ENCODE data around the gene SETD1A. TPM values are rescaled to one million over a fixed set of nuclear protein-coding genes. Genes with fewer than 3 reads are reported as not detected.

Gene SETD1A
- total RNA-seq, result 5.2 and 6.2 TPM in 2 replicates

DNA sequence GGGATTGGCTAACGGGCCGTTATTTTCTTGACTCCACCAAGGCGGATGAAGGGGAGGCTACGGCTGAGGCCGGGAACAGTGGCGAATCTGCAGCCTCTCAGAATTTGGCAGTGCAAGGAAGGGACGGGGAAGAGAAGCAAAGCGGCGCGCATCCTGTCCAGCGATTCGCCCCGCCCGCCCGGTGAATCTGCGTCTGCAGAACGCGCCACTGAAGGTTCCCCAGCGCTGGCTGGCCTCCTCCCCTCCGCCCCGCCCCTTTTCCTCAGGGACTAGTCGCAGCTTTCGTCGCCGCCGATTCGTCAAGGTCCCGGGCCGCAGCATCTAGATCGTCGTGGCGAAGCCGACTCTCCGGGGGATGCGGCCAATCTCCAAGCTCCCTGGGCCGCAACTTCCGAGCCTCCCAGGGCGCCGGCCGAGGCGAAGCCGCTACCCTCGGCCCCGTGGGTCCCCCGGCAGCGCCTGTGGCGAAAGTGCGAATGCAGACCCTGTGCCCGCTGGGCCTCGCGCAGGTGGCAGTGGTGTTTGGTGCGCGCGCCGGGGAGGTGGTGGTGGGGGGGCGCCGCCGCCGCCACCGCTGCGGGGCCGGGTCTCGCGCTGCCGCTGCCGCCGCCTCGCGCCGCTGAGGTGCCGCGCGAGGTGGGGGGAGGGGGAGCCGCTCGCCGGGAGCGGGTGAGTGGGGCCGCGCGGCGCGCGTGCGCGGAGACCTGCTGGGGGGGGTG is at the start of gene SETD1A:
TSS of gene SETD1A (plus strand) at position 299 of the 719 bp plus-strand sequence. CDS start 978 bp downstream, outside the sequence.

DNA sequence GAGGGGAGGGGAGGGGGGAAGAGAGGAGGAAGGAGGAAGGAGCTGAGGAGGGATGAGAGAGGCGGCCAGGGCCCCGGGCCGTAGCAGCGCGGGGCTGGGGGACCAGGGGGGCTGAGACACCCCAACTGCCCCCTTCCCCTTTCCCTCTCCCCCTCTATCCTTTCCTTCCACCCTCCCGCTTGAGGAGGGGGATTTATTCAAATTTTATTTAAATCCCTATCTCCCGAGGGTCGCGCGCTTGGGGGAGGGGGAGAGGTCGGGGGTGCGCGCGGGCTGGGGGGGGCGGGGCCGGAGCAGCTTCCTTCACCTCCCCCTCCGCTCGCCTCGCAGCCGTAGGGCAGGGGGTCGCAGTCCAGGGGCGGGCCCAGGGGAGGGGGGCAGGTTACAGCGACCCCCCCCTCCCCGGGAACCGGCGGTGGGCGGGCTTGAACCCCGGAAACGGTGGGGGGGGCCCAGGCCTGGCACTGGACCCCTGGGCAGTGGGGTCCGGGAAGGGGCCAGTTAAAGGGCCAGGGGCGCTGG is 33.9 kb upstream of the SETD1A start, which contains the start of gene FBXL19:
TSS of gene FBXL19 (plus strand) at position 19 of the 522 bp plus-strand sequence. CDS start 2,183 bp downstream, outside the sequence.

DNA sequence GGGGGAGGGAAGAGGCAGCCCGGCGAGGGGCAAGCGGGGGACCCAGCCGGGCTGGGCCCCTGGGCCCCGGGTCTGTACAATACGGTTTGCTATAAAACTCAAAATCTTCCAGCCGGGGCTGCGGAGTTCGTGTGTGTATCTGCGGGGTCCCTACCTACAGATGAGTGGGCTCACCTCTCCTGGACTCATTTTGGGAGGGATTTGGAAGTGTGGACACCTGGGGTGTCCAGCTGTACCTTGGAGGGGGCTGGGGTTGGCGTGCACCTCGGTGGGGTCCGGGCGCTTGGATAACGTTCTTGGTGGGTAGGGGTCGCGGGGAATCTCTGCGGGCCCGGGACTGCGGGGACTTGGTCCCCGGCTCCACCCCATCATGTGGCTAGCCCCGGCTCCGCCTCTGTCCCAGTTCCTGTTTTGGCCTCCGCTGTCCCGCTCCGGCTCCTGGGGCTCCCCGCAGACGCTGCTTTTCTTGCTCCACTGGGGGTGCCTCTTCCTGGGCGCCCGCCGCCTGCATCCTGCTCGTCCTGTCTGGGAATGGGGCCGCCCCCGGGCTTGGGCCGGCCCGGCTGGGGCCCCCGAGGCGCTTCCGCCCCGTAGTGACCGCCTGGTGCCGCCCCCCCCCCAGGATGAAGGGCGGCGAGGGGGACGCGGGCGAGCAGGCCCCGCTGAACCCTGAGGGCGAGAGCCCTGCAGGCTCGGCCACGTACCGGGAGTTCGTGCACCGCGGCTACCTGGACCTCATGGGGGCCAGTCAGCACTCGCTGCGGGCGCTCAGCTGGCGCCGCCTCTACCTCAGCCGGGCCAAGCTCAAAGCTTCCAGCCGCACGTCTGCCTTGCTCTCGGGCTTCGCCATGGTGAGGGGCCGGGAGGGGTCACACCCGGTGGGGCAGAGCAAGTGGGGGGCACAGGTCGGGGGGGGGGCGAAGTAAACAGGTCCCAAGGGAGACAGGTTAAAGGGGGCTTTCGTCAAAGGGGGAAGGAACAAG is 8.6 kb upstream of the SETD1A start, which contains the start of gene ORAI3:
TSS of gene ORAI3 (plus strand) at position 402 of the 983 bp plus-strand sequence. CDS start at position 624, 222 bp downstream.

DNA sequence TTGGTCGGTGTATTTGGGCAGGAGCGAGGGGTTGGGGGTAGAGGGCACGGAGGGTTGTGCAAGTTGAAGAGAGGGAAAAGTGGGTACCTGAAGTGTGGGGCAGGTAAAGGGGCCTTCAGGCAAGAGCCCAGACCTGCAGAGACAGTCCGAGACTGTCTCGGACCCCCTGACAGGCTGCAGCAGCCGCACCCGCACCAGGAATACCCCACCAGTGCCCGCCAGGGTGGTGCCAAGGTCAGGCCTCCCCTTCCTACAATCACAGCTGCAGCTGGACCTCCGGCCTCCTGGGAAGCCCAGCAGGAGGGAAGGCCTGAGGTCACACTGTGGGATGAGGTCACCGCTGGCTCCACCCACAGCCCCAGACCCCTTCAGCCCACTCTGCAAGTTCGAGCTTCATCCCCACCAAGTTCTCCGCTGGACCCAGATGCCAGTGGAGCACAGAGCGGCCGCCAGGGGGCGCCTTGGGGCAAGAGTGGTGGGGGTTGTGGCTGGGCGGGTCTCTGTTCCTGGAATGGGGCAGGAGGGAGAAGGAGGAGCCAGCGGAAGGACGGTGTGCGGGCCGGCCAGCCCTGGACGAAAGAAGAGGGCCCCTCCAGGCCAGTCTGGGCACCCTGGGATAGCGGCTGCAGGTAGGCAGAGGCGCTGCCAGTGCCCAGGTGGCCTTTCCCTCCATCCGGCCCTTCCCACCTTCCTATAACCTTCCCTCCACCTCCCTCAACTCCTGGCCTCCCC is 27.3 kb downstream of the SETD1A start, which contains the start of gene HSD3B7:
TSS of gene HSD3B7 (plus strand) at position 539 of the 732 bp plus-strand sequence. CDS start 452 bp downstream, outside the sequence.

DNA sequence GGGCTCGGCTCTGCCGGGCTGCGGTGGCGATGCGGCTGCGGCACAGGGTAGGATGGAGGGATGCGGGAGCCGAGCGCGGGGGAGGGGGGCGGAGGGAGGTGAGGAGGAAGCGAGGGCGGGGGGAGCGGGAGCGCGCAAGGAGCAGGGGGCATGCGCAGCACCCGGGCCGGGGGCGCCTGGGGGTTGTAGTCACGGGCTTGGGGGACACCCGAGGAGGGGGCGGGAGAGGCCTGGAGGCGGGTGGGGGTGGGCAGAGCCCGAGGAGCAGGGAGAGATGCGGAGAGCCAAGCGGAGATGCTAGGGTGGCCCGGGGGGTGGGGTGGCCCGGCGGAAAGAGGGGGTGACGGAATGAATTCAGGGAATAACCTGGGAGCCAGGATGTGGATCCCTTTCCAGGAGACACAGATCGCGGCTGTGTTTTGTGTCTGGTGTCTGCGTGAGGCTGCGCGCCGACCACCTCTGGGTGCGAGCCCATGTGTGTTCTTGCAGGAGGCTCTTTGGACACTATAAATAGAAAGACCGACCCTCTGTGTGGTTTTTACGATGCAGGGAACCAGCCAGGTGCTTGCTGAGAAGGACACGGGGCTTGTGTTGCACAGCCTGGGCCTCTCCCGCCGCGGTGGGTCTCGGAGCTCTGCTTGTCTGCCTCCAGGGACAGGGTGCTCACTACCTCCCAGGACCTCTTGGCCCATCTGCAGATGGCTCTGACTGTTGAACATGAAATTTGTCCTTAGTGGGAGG is 53.2 kb downstream of the SETD1A start, which contains the start of gene STX1B:
TSS of gene STX1B (minus strand) at position 54 of the 741 bp plus-strand sequence. CDS start 242 bp downstream, outside the sequence.

DNA sequence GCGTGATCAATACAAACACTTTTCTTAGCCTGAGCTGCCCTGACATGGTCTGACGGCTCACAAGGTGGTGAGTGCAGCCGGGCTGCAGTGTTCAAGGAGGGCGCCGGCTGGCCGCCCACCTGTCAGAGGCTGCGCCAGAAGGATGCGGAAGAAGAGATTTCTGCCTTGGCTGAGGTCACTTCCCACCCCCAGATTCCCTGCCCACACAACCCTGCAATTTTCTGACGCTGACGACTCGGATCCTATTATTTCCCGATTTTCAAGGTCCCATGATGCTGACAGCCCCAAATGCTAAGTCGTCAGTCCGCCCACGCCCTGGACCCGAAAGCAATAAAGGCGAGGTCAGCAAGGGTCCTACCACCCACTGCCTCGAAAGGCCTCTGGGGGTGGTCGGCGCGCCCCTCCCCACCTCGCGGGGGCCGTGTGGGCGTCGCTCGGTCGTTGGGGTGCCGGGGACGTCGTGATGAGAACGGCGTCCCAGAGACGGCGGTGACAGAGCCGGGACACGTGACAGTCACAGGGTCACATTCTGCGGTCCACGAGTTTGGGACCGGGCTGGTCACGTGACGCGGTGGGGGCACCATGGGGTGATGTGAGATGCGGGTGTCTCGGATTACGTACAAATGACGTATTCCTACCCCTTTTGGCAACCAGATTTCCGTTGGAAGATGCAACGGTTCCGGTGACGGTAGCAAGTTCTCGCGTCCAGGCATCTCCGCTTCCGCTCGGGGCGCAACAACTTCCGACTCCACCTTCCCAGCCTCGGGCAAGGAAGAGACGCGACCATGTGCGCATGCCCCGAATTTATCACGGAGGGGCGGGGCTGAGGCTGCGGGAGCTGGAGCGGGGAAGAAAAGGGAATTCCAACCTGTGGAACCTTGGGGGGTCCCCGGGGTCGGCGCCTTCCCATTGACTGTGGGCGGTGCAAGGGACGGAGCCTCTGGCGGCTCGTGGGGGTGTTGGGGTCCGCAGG is 75.5 kb downstream of the SETD1A start, which contains the start of gene STX4:
TSS of gene STX4 (plus strand) at position 823 of the 973 bp plus-strand sequence. CDS start 248 bp downstream, outside the sequence.

Other genes with a start within 250 kb of the SETD1A start
- gene PHKG2, start 209.3 kb upstream of the SETD1A start, total RNA-seq, result 13.2 and 17.8 TPM in 2 replicates
- 0.62 and 0.93 TPM in 2 replicates for gene CFAP119, start 195.7 kb upstream of the SETD1A start, total RNA-seq
- 68.0 and 87.4 TPM in 2 replicates for gene RNF40, start 195.4 kb upstream of the SETD1A start, total RNA-seq
- gene ZNF629, start 170.5 kb upstream of the SETD1A start, total RNA-seq, result 11.7 and 15.0 TPM in 2 replicates
- gene BCL7C, start 63.7 kb upstream of the SETD1A start, total RNA-seq, result 29.7 and 36.9 TPM in 2 replicates
- gene CTF1, start 61.1 kb upstream of the SETD1A start, total RNA-seq, result 2.0 and 3.6 TPM in 2 replicates
- gene FBXL19, start 34.2 kb upstream of the SETD1A start, total RNA-seq, result 13.2 and 13.7 TPM in 2 replicates
- gene ORAI3, start 8.7 kb upstream of the SETD1A start, total RNA-seq, result 45.4 and 48.9 TPM in 2 replicates
- 11.1 and 11.7 TPM in 2 replicates for gene HSD3B7, start 27.5 kb downstream of the SETD1A start, total RNA-seq
- gene STX1B, start 52.9 kb downstream of the SETD1A start, total RNA-seq, result 0.25 and 0.29 TPM in 2 replicates
- gene STX4, start 75.8 kb downstream of the SETD1A start, total RNA-seq, result 19.0 and 25.1 TPM in 2 replicates
- gene ZNF668, start 116.5 kb downstream of the SETD1A start, total RNA-seq, result 9.8 and 14.4 TPM in 2 replicates
- gene ZNF646, start 116.7 kb downstream of the SETD1A start, total RNA-seq, result 8.0 and 10.5 TPM in 2 replicates
- gene PRSS53, start 131.2 kb downstream of the SETD1A start, total RNA-seq, result 1.2 and 3.2 TPM in 2 replicates
- 309 and 356 TPM in 2 replicates for gene VKORC1, start 137.0 kb downstream of the SETD1A start, total RNA-seq
- 55.5 and 66.1 TPM in 2 replicates for gene BCKDK, start 150.6 kb downstream of the SETD1A start, total RNA-seq
- gene KAT8, start 159.9 kb downstream of the SETD1A start, total RNA-seq, result 21.0 and 22.6 TPM in 2 replicates
- not detected in 2 replicates for gene PRSS8, start 178.0 kb downstream of the SETD1A start, total RNA-seq
- gene PRSS36, start 192.3 kb downstream of the SETD1A start, total RNA-seq, result 0.20 TPM in 1 of 2 replicates, not detected in the other
- 27.4 and 29.6 TPM in 2 replicates for gene FUS, start 222.4 kb downstream of the SETD1A start, total RNA-seq
- gene PYCARD, start 245.0 kb downstream of the SETD1A start, total RNA-seq, result 42.4 and 48.0 TPM in 2 replicates